ENCODE results near the gene KASH5.
"Not testable (repeated sequence)": the region's sequence is repeated elsewhere in the genome, so short reads cannot be mapped to it uniquely, and the experiment has no call there.

KASH5 gene

DNA sequence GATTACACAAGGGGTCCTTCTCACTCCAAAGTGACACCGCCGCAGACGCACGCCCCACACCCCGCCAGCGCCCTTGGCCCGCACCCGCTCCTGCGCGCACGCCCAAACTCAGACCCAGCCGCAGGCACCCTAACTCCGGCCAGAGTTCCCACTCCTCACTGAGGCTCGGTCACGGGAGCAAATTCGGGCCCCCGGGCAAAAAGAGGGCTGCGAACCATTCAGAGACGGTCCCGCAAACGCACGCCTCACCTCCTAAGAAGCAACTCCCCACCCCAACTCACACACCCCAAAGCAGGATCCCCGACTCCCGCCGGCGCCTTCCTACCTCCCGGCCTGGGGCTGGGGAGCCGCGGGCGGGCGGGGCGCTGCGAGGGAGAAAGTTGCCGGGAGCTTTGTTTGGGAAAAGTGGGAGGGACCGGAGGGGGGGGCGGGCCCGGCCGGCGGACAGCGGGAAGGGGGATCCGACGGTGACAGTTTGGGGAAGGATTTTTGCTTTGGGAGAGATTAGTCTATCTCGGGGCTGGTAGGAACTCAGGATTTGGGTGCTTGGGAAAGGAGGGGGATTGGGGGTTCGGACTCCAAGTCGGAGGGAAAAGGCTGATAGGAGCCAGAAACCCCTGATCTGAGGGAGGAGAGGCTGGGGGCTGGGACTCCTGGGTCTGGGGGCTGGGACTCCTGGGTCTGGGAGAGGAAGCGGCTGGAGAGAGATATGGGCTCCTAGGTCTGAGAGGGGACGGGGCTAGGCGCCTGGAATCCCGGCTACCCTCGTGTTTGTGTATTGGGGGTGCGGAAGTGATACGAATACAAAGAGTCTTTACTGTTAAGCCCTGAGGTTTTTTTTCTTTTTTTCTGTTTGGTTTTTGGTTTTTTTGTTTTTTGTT is 25.8 kb upstream of the KASH5 start, which contains the start of gene TEAD2:
Gene TEAD2 (minus strand): TSS at position 369 of the 881 bp plus-strand sequence. CDS start 2,341 bp downstream, outside the sequence.
- no peak for DNase-seq (ENCODE audit: low read depth)

- DNase-seq (ENCODE audit: low read depth), result no peak
Observed at GRCh38 chr19:49362929-49363267, 25.2 kb upstream of the KASH5 start.

GRCh38 chr19:49363268-49364082 is 24.6 kb upstream of the KASH5 start, which contains the start of gene DKKL1:
TSS of gene DKKL1 (plus strand) at chr19:49363877. CDS start at chr19:49363999, 122 bp downstream.
- DNase-seq (ENCODE audit: low read depth), result peak; percentile 42

- DNase-seq (ENCODE audit: low read depth), result no peak
Observed at GRCh38 chr19:49364083-49364737, 23.8 kb upstream of the KASH5 start.

GRCh38 chr19:49366110-49366509 is 21.9 kb upstream of the KASH5 start:
- no peak for DNase-seq (ENCODE audit: low read depth)

GRCh38 chr19:49368711-49369358 is 19.2 kb upstream of the KASH5 start:
- DNase-seq (ENCODE audit: low read depth), result no peak

- no peak for DNase-seq (ENCODE audit: low read depth)
Observed at GRCh38 chr19:49371184-49371583, 16.9 kb upstream of the KASH5 start.

- not testable (repeated sequence) for DNase-seq (ENCODE audit: low read depth)
Observed at GRCh38 chr19:49373174-49373573, 14.9 kb upstream of the KASH5 start.

GRCh38 chr19:49374665-49375434 is 13.2 kb upstream of the KASH5 start:
- DNase-seq (ENCODE audit: low read depth), result no peak

GRCh38 chr19:49378512-49378911 is 9.5 kb upstream of the KASH5 start:
- no peak for DNase-seq (ENCODE audit: low read depth)

- DNase-seq (ENCODE audit: low read depth), result no peak
Observed at GRCh38 chr19:49380391-49380790, 7.7 kb upstream of the KASH5 start.

DNA sequence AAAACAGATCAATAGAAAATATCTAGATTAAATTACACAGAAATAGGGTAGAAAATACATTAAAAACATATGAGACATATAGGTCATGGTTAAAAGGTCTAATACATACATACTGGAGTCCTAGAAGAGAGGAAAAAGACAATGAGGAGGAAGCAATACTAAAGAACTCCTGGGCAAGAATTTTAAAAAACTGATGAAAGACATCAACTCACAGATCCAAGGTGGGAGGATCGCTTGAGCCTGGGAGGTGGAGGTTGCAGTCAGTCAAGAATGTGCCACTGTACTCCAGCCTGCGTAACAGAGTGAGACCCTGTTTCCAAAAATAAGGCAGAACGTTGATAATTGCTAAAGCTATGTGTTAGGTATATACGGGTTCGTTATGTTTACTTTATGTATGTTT is 5.4 kb upstream of the KASH5 start:
- no peak for DNase-seq (ENCODE audit: low read depth)

DNA sequence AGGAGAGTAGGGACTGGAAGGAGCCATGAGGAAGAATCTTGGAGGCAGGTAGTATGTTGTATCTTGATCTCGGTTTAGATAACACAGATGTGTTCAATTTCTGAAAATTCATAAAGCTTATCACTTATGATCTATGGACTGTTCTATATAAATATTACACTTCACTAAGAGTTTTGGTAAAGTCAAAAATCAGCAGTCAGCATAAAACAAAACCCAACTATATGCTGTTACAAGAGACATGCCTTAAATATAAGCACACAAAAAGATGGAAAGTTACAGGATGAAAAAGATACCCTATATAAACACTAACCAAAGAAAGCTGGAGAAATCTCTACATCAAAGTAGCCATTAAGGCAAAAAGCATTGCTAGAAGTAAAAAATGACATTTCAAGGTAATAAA is 4.5 kb upstream of the KASH5 start:
- DNase-seq (ENCODE audit: low read depth), result no peak

- DNase-seq (ENCODE audit: low read depth), result no peak
Observed at GRCh38 chr19:49389406-49389805, 1.4 kb downstream of the KASH5 start.

GRCh38 chr19:49390131-49390928 is 2.3 kb downstream of the KASH5 start:
- no peak for DNase-seq (ENCODE audit: low read depth)

DNA sequence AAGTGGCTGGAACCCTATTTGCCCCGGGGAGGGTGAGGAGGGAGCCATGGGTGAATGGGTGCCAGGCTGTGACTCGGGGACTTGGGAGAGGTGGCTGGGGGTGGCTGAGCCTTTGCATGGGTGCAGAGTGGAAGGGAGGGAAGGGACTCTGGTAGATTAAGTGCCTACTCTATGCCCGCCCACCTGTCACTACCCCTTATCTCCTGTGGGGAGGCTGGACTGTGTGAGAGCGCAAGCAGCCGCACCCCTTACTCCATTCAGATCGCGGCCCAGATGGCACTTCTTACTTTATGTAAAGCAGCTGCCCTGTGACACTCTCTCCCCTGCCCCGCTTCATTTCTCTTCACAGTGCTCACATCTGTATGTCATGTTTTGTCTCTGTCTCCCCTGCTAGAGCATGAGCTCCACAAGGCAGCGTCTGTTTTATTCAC is 2.9 kb downstream of the KASH5 start:
- no peak for DNase-seq (ENCODE audit: low read depth)

- peak; percentile 46 for DNase-seq (ENCODE audit: low read depth)
Observed at GRCh38 chr19:49391581-49392399, 3.7 kb downstream of the KASH5 start.

DNA sequence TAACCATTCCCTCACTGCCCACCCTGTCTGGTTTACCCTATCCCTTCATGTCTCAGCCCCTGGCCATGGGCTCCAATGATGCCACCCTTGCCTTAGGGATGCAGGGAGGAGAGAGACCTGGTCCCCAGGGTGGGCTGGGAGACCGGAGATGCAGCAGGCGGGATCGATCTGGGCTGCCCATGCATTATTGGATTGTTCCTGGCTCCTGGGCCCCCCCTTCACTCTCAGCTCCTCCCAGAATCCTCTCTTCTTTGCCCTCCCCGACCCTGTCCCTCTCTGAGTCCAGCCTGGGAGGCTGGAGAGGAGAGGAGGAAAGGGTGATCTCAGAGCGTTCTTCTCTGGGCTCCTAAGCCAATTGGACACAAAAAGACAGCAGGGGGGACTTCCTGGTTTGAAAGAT is 5.8 kb downstream of the KASH5 start:
- DNase-seq (ENCODE audit: low read depth), result no peak
